GM21381 (cell line): ENCODE data around the gene TTYH1.

Source experiments
- ATAC-seq: cut with Tn5 transposase; IDR thresholded peaks from one replicate; pipeline ENCODE4 v1.9.1; 2021; ENCODE audit warnings: mild to moderate bottlenecking, moderate library complexity; ENCODE audit not compliant: unreplicated experiment

The TTYH1 gene

DNA sequence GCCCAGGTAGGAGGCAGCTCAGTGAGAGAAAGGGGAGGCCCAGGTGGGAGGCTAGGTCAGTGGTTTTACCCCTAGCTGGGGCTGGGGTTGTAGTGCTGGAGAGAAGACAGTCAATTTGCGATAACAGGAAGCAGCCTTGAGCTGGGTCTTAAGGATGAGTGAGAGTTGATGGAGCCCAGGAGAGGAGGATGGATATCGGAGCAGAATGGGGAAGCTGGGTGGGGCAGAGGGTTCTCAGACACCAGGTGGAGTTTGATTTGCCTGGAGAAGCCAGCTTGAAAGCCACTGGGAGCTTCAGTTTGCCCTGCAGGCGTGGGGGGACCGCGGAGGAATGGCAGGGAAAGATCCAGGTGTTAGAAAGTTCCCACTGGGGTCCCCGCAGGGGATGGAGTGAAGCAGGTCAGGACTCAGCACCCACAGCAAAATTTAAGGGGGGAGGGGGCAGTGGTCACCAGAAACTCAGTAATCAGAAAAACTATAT, 58.7 kb downstream of the TTYH1 start:
- no peak for ATAC-seq

DNA sequence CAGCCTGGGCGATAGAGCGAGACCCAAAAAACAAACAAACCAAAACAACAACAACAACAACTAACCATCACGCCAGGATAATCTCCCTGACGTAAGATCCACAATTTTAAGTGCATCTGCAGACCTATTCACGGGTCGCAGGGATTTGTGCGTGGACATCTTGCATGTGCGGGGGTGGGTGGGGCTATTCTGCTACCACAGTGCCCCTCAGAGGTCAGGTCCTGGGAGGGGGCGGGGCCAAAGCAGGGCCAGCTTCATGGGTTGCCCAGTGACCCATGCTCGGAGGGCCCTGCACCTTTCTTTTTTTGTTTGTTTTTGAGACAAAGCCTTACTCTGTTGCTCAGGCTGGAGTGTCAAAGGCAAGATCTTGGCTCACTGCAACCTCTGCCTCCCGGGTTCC, 60.4 kb downstream of the TTYH1 start:
- ATAC-seq = no peak

DNA sequence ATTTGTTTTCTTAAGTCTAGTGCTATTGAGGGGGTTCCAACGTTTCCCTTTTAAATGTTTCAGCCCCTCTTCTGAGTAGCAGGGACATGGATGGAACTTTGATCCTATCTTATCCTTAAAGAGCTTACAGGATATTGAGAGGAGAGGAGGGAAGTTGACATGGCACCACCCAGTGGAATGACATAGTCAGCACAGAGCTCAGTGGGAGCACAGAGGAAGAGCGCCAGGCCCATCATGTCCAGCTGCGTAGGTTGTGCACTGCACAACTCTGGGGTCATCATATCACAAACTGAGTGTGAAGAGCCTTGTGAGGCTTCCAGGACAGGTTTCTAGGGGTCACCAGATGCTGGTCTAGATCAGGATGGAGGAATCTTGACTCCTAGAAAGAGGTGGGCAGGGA, 62.4 kb downstream of the TTYH1 start:
- no peak for ATAC-seq

DNA sequence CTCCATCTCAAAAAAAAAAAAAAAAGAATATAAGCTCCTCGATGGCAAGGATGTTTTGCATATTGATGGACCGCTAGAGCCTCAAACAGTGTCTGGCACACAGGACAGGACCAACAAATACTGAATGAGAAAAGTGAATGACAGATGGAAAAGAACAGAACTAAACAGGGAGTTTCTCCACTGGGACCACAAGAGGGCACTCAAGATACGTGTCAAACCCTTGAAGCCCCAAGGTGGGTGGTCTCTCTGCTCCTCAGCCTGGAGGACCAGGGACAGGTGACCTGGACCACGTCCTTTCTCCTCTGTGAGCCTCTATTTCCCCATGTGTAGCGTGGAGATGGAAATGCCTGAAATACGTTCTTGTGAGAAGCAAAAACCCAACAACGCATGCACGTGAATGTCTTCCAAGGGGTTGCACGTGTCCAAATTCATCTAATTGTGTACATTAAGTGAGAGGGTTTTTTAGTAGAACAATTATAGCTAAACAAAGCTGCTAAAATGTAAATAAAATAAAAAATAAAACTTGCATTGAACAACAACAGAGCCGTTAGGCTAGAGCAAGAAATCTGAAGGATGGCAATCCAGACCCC, 63.5 kb downstream of the TTYH1 start:
- ATAC-seq = no peak

DNA sequence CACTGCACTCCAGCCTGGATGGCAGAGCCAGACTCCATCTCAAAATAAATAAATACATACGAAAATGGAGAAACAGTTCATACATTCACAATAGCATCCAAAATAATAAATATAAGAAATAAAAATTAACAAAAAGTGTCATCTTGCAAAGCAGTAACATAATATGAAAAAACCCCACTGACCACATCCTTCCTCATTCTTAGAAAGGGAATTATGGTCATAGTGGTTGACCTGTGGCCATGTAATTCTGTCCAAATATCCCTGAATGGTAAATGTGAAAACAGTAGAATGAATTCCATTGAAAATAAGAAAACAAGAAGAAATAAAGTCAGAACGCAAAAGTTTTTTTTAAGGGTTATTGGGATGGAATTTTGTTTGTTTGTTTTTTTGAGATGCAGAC, 64.8 kb downstream of the TTYH1 start:
- ATAC-seq = no peak

DNA sequence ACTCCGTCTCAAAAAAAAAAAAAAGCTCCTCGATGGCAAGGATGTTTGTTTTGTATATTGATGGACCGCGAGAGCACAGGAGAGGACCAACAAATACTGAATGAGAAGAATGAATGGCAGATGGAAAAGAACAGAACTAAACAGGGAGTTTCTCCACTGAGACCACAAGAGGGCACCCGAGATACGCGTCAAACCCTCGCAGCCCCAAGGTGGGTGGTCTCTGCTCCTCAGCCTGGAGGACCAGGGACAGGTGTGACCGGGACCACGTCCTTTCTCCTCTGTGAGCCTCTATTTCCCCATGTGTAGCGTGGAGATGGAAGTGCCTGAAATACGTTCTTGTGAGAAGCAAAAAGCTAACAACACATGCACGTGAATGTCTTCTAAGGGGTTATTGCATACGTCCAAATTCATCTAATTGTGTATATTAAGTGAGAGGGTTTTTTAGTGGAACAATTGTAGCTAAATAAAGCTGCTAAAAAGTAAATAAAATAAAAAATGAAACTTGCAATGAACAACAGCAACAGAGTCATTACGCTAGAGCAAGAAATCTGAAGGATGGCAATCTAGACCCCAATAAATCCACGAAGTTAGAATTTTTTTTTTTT, 66.2 kb downstream of the TTYH1 start:
- ATAC-seq = no peak

DNA sequence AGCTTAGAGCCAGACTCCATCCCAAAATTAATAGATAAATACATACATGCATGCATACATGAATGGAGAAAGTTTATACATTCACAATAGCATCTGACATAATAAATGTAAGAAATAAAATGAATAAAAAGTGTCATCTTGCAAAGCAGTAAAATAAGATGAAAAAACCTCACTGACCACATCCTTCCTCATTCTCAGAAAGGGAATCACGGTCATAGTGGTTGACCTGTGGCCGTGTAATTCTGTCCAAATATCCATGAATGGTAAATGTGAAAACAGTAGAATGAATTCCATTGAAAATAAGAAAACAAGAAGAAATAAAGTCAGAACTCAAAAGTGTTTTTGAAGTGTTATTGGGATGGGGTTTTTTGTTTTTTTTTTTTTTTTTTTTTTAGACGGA, 67.6 kb downstream of the TTYH1 start:
- no peak for ATAC-seq

DNA sequence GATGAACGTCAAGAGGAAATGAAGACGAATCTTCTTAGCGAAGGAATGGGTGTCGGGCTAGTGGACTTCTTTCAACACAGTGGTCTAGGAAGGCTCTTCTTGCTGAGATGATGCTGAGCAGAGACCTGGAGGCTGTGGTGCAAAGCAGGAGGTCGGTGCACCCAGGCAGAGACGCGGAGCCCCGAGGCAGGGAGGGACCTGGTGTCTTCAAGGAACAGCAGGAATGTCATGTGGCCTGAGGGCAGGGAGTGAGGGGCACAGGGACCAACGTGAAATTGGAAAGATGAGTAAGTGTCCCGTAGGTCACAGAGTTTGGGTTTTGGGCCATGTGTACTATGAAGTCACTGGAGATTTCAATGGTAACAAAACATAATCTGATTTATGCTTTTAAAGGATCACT, 69.2 kb downstream of the TTYH1 start:
- ATAC-seq = no peak

DNA sequence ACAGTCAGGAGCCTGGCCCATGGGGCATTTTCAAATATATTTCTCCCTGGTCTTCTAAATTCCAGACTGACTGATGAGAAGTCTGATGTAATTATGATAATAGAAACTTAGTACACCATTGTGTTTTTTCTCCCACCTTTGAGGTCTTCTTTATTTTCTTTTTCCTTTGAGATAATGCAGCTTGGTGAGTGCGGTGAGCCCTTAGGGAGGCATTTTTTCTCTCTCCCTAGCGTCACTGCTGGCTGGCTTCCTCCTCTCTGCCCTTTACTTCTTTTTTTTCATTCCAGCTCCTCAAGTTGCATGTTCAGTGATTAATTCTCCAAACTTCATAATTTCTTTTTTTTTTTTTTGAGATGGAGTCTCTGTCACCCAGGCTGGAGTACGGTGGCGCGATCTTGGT, 70.6 kb downstream of the TTYH1 start:
- ATAC-seq = no peak
